AG04450 (cell line): Measurements from ENCODE around the gene GNPTAB. TPM values are rescaled to one million over a fixed set of nuclear protein-coding genes. Genes with fewer than 3 reads are reported as not detected.
"Not testable (repeated sequence)": the region's sequence is repeated elsewhere in the genome, so short reads cannot be mapped to it uniquely, and the experiment has no call there.

Source experiments
- CTCF ChIA-PET: fragments of 300-600, 350-600 bp; formaldehyde crosslinking; extraction: SDS; loops from one replicate; lab custom pipeline; 2022; ENCODE audit warnings: antibody characterized with exemption, inconsistent platforms; lab: Charles Lee
- POLR2A ChIA-PET: fragments of 350-600 bp; formaldehyde crosslinking; extraction: SDS; loops from one replicate; lab custom pipeline; 2021; ENCODE audit warnings: antibody characterized with exemption, inconsistent platforms; lab: Yijun Ruan, JAX
- DNase-seq: peaks from one replicate; pipeline ENCODE4 v3.0.0-alpha.2; 2011; ENCODE audit warnings: low read depth, low spot score
- H3K27ac ChIP-seq: one replicate; pipeline ENCODE4 v1.5.1; 2012; ENCODE audit warnings: low read depth, low read length, control low read depth
- H3K27me3 ChIP-seq: one replicate; pipeline ENCODE4 v1.6.0; 2012; ENCODE audit warnings: low read length; ENCODE audit not compliant: control insufficient read depth, insufficient read depth
- H3K4me3 ChIP-seq: 2 replicates; pipeline ENCODE4 v1.5.1; 2011; ENCODE audit warnings: mild to moderate bottlenecking, low read depth, low read length, control low read depth
- H3K9me3 ChIP-seq: 2 replicates; pipeline ENCODE4 v1.5.1; 2012; ENCODE audit warnings: low read length; ENCODE audit not compliant: control insufficient read depth, insufficient read depth
- polyA plus RNA-seq: library from polyadenylated mRNA; depleted of rRNA; stranded (reverse); fragments of >200 nt; gene quantifications from 2 replicates; pipeline ENCODE4 v1.2.3, GENCODE V29; 2011
- TF ChIP-seq, protein P1 (sequence below): IDR thresholded peaks from 2 replicates; pipeline ENCODE4 v1.5.1; 2011; ENCODE audit warnings: low read depth, low read length, control low read depth, inconsistent platforms

The GNPTAB gene
- polyA plus RNA-seq, 1 experiment = 34.3 TPM

DNA sequence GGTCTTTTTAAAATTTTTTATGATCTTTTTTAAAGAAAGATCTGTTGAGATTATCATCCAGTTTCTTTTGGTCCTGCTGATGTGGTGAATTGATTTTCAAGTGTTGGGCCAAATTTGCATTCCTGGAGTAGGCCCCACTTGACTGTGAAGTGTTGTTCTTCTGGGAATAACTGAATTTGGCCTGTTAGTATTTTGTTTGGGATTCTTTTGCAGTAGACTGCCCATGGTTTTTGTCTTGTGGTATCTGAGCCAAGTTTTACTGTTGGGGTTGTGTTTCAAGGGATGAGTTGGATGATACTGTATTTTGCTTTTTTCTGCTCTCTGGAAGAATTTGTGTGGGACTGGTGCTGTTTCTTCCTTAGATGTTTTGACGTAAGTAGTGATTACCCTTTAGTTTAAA lies 87.5 kb downstream of the GNPTAB start:
- H3K27ac ChIP-seq = no peak overlapping the region
- TF ChIP-seq, protein P1, sequence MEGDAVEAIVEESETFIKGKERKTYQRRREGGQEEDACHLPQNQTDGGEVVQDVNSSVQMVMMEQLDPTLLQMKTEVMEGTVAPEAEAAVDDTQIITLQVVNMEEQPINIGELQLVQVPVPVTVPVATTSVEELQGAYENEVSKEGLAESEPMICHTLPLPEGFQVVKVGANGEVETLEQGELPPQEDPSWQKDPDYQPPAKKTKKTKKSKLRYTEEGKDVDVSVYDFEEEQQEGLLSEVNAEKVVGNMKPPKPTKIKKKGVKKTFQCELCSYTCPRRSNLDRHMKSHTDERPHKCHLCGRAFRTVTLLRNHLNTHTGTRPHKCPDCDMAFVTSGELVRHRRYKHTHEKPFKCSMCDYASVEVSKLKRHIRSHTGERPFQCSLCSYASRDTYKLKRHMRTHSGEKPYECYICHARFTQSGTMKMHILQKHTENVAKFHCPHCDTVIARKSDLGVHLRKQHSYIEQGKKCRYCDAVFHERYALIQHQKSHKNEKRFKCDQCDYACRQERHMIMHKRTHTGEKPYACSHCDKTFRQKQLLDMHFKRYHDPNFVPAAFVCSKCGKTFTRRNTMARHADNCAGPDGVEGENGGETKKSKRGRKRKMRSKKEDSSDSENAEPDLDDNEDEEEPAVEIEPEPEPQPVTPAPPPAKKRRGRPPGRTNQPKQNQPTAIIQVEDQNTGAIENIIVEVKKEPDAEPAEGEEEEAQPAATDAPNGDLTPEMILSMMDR = no peak
- no peaks in the 10 kb centered on the region for H3K27me3 ChIP-seq
- no peak overlapping the region for H3K4me3 ChIP-seq
- POLR2A ChIA-PET = no interaction called here
- H3K9me3 ChIP-seq = peaks cover 11% of the 10 kb centered on the region; the same call in 1 of the 2 replicates
- DNase-seq = no peak
- CTCF ChIA-PET = no interaction called here

DNA sequence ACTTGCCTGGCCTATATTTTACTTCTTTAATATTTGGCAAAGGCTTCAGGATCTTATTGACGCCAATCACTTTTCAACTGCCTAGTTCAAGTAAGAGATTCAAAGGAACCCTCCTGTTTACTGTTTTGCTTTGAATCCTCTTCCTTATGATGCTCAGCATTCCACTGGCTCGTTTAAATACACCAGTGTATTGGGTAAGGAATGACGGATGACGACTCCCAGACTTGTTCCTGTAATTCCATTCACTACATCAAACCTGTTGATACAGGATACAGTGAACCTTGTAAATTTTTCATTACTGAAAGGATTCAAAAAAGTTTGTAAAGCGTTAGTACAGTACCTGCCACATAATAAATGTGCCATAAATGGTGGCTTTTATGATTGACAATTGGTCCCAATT lies 89.8 kb downstream of the GNPTAB start:
- no peaks in the 10 kb centered on the region for H3K27me3 ChIP-seq
- DNase-seq = no peak
- H3K27ac ChIP-seq = no peak overlapping the region
- ChIA-PET POLR2A (no interaction called here), CTCF (no interaction called here)
- peaks cover 11% of the 10 kb centered on the region; the same call in 1 of the 2 replicates for H3K9me3 ChIP-seq
- TF ChIP-seq, protein P1 = no peak
- no peak overlapping the region for H3K4me3 ChIP-seq

DNA sequence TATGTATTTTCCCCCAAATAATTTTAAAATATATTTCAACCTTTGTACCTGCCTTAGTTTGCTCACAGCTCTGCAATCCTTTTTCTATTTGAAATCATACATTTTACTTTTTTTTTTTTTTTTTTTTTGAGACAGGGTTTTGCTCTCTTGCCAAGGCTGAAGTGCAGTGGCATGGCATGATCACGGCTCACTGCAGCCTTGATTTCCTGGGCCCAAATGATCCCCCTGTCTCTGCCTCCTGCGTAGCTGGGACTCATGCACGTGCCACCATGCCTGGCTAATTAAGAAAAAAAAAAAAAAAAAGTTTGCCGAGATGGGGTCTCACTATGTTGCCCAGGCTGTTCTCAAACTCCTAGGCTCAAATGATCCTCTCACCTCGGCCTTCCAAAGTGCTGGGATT lies 90.2 kb downstream of the GNPTAB start:
- Histone ChIP-seq H3K27ac (no peak overlapping the region), H3K27me3 (no peaks in the 10 kb centered on the region), H3K4me3 (no peak overlapping the region), H3K9me3 (peaks cover 11% of the 10 kb centered on the region; the same call in 1 of the 2 replicates)
- ChIA-PET POLR2A (no interaction called here), CTCF (no interaction called here)
- DNase-seq = no peak
- TF ChIP-seq, protein P1 = no peak

DNA sequence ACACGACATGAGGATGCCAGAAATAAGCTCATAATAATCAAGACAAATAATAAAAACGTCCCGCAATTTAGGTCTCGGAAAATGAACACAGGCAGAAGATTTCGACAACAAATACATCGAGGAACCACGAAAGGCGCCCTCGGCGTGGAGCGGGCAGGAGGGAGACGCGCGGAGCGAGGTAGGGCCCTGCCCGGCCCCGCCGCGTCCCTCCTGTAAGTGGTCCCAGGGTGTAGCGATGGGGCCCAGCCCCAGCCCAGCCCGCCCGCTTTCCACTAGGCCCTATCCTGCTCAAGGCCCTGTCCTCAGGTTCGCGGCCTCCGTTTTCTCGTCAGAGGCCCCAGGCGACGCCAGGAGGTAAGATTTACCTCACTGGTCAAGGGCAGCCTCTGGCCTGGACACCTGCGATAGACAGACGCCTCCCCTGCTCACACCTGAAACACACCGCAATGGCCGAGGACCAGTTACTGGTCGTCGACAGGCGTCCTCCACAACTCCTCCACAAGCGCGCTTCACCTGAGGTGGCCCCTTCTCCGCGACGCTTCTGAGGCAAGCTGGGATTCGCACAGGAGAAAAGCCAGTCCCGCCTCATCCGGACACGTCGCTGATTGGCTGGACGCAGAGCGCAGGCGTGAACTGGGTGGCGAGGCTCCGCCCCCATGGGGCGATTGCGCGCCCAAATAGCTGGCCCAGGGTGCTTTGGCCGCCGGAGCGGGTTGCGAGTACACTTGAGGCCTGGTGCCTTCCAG lies 91.7 kb downstream of the GNPTAB start, which contains the start of gene SYCP3:
TSS of gene SYCP3 (minus strand) at position 543 of the 746 bp plus-strand sequence. CDS start 1,527 bp downstream, outside the sequence.
- ChIA-PET POLR2A (no interaction called here), CTCF (interaction anchor here (0.6 to 0.9 kb wide), 2 partner anchors 21 to 35 kb away, joined by 3 to 4 read pairs; no protein-coding TSS in a partner anchor)
- no peak for DNase-seq
- H3K27me3 ChIP-seq = no peaks in the 10 kb centered on the region
- TF ChIP-seq, protein P1 = no peak
- H3K27ac ChIP-seq = no peak within 1 kb of the TSS
- peaks cover 11% of the 10 kb centered on the region; the same call in 1 of the 2 replicates for H3K9me3 ChIP-seq
- no peak within 1 kb of the TSS for H3K4me3 ChIP-seq

DNA sequence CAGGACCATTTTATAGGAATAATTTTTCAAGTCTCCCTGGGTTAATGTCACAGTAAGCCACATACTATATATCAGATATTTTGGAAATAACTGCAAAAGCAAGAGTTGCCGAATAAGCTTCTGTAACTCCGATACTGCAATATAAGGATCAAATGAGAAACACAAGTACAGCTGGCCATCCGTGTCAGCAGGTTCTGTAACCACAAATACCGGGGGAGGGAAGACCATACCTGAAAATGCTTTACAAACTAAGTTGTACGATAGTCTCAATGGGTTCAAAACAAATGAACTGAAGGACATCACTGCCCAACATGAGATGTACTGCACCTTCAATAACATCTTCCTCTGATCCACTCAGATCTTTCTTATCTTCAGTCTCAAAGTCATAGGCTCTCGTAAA lies 93.3 kb downstream of the GNPTAB start:
- POLR2A ChIA-PET = no interaction called here
- Histone ChIP-seq H3K4me3 (no peak overlapping the region), H3K27me3 (no peaks in the 10 kb centered on the region), H3K27ac (no peak overlapping the region), H3K9me3 (peaks cover 11% of the 10 kb centered on the region; the same call in 1 of the 2 replicates)
- CTCF ChIA-PET = interaction anchor here (0.6 kb wide), 1 partner anchor 419 kb away, joined by 4 read pairs; no protein-coding TSS in a partner anchor
- no peak for DNase-seq
- TF ChIP-seq, protein P1 = no peak

DNA sequence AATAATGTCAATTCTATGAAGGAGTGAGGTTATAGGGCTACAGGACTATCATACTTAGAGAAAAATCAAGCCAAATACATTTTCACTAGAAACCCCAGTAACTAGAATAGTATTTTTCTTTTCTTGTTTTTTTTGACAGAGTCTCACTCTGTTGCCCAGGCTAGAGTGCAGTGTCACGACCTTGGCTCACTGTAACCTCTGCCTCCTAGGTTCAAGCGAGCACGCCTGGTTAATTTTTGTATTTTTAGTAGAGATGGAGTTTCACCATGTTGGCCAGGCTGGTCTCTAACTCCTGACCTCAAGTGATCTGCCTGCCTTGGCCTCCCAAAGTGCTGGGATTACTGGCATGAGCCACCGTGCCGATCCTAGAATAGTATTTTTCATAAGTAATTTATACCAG lies 96.3 kb downstream of the GNPTAB start:
- H3K27ac ChIP-seq, H3K27me3 ChIP-seq, H3K4me3 ChIP-seq, DNase-seq, POLR2A ChIA-PET, CTCF ChIA-PET: not testable (repeated sequence)
- peaks cover 11% of the 10 kb centered on the region; the same call in 1 of the 2 replicates for H3K9me3 ChIP-seq
